Measurements from ENCODE around the gene HIP1R.

HIP1R gene

DNA sequence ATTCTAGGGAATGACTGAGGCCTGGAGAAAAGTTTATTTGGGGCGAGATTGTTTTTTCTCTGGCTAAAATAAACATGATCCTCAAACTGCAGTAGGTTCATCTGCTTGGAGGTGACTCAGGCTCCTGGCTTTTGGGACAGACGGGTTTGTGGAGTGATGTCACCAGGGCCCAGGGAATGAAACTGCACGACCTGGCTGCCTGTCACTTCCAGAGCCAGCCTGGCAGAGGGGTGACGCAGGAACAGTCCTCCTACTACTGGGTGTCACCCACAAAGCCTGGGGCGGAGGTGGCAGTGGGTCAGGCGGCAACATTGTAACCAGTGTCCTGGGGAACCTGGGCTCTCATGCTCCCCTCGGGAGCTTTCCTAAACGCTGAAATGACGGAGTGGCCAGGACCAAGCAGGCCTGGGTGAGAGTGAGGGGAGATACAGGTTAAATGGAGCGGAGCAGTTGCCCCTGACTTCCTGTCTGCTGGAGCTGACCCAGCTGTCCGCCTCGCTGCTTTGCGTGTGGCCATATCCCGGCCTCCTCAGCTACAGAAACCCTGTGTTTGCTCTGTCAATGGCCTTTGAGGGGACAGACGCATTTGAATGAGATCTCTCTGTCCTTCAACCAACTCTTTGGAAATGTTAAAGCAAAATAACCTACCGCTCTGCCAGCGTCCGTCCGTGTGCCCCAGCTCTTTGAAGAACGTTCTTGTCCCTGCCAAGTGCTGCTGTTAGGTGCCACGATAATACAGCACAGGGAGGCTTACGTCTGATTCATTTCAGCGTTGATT is 6.5 kb downstream of the HIP1R start:
- DNase-seq (ENCODE audit: low spot score in 2 of 2) (no peak), ATAC-seq (peak; percentile 22)
- peak overlapping the region; percentile 64 for H3K27ac Mint-ChIP-seq
- H3K36me3 Mint-ChIP-seq, result no peaks in the 10 kb centered on the region
- H3K9me3 Mint-ChIP-seq, result no peaks in the 10 kb centered on the region
- H3K4me1 Mint-ChIP-seq, result peaks cover 52% of the 10 kb centered on the region
- no peak overlapping the region for H3K4me3 Mint-ChIP-seq

DNA sequence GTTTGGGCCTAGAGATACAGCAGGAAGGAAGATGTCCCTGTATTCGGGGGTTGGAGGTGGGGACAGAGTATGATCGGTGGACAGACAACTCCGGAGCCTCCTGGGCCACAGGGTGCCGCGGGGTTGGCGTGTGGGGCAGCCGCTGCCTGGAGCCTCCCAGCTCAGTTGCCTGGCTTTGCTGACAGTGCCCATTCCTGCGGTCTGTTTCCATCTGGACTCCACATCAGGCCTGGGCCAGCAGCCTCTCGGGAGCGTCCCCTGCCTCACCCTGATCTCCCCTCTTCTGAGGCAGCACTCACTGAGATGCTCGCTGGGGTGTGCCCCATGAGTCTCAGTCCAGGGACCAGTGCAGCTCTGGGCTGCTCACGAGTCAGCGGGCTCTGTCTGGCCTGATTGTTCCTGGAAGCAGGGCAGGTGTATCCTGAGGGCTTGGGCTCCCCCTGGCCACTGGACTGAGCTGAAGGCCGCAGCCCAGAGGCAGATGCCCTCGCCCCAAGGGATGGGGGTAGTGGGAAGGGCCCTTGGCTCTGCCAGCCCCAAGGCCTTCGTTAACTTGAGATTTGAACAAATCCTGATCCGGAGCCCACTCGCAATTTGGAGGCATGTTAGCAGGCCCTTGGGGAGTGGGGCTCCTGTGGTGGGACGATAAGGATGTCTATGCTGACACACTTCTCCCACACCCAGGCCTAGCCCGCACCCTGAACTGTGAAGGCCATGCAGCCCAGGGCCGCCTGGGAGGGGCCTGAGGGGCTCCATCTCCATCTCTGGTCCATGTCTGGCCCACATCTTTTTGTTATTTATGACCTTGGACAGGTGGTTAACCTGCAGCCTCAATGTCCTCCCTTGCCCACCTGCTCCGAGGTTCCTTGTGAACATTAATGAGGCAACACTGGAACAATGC is 7.5 kb downstream of the HIP1R start:
- DNase-seq (ENCODE audit: low spot score in 2 of 2) (no peak), ATAC-seq (no peak)
- peak overlapping the region; percentile 64 for H3K27ac Mint-ChIP-seq
- H3K36me3 Mint-ChIP-seq, result no peaks in the 10 kb centered on the region
- H3K4me1 Mint-ChIP-seq, result peaks cover 42% of the 10 kb centered on the region
- no peaks in the 10 kb centered on the region for H3K9me3 Mint-ChIP-seq
- no peak overlapping the region for H3K4me3 Mint-ChIP-seq

DNA sequence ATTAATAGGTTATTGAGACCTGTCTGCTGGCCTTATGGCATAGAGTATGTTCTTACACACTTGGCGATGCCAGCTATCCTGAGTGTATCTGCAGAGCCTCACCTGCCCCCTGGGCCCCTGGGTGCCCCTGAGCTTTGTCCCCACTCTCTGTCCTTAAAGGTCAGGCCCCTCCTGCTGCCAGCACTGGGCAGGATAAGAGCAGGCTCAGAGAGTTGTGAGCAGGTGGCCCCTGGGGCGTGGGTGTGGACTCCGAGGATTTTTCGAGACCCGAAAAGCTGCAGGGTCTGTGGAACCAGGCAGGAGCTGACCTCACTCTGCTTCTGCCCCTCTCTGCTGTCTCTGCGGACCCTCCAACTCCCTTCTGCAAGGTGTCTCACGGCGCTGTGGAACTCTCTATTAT is 8.2 kb downstream of the HIP1R start:
- no peak for ATAC-seq
- no peak overlapping the region for H3K27ac Mint-ChIP-seq
- peaks cover 35% of the 10 kb centered on the region for H3K4me1 Mint-ChIP-seq

DNA sequence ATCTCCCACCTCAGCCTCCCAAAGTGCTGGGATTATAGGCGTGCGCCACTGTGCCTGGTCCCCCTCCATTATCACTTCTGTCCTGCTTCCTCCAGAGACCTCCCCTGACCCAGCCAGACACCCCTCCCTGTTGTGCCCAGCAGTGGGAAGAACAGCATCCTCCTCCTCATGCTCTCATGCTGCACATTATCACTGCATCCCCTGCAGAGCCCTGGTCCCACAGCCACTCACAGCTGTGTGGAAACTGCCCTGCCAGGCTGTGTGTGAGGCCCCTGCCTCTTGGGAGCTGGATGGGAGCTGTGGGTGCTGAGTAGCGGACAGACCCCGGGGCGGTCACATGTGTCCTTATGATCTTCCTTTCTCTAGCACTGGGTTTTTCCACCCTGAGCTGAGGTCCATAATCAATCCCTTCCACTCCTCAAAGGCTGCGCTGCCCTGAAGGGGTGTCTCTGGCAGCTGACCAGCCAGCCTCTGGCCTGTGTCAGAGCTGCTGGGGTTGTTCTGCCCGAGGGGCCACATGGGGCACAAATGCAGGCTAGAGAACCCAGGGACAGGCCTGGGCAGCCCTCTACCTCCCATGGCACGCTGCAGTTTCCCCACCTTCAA is 9.2 kb downstream of the HIP1R start:
- Mint-ChIP-seq H3K27ac (peak overlapping the region; percentile 70), H3K4me3 (no peak overlapping the region), H3K9me3 (no peaks in the 10 kb centered on the region), H3K4me1 (peaks cover 28% of the 10 kb centered on the region), H3K36me3 (no peaks in the 10 kb centered on the region)
- no peak for ATAC-seq
- no peak for DNase-seq (ENCODE audit: low spot score in 2 of 2)

More for the DNA sequence above, 8.2 kb downstream of the HIP1R start:
- Mint-ChIP-seq H3K36me3 (no peaks in the 10 kb centered on the region), H3K4me3 (no peak overlapping the region), H3K9me3 (no peaks in the 10 kb centered on the region)
- DNase-seq (ENCODE audit: low spot score in 2 of 2), result no peak

DNA sequence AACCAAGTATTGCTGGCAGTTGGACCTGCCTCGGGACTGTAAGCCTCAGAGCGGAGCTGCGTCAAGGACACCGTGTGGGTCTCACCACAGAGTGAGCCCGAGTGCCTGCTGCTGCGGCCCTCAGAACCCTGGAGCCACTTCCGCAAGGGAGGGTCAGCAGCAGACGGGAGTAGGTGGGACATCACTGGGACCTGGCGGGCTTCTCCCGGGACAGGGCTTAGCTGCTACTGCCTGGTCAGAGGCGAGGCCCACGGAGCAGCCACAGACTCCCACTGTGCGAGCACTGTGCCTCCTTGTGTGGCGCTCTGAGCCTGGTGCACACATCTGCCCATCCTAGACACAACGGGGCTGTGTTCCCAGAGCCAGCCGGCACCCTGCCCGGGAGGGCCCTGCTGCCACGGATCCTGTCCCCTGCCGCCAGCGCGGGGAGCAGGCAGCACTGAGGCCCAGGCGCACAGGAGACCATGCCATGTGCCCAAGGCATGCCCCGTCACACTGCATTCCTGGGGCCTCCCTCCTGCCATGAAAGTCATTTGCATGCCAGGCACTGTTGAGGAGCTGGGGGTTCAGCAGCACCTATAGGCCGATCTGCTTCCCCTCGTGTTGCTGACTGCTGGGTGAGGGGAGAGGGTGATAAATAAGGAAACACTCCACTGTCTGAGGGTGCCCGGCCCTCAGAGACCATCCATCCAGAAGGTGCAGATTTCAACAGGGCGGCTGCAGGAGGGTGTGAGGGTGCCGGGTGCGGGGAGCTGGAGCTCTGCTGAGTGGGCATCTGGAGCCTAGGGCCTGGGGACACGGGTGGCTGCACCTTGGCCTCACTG is 10.0 kb downstream of the HIP1R start:
- Mint-ChIP-seq H3K4me1 (peaks cover 26% of the 10 kb centered on the region), H3K4me3 (no peak overlapping the region), H3K36me3 (no peaks in the 10 kb centered on the region), H3K27ac (peak overlapping the region; percentile 70), H3K9me3 (no peaks in the 10 kb centered on the region)
- DNase-seq (ENCODE audit: low spot score in 2 of 2) (no peak), ATAC-seq (no peak)

DNA sequence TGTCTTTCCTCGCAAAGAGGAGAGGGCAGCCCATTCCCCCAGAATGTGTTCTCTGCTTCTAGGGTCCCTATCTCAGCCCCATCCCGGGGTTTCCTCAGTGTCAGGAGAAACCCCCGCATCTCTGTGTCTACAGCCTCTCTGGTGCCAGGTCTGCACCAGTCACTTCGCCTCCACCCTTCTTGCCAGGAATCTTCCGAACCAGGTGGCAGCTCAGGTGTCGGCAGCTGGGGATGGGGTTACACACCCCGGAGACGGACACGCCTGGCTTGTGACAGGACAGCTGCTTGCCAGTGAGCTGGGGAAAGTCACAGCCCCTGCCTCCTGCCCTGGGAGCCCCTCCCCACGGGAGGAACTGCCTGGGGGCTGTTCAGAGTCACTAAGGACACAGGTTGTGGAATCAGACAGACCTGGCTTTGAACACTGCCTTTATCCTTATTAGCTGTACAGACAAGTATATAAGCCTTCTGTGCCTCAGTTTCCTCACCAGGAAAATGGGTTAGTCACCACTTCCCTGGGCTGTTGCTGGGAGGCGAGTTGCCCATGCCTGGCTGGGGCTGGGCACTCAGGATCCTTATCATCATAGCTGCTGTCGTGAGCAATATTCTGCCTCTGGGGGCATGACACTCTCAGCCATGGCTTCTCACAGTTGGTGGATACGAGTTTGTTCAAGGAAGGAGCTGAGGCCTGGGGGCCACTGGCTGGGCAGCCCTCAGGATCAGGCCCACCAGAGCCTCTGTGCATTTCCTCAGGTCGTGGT is 10.8 kb downstream of the HIP1R start:
- Mint-ChIP-seq H3K36me3 (no peaks in the 10 kb centered on the region), H3K27ac (no peak overlapping the region), H3K4me3 (no peak overlapping the region), H3K9me3 (no peaks in the 10 kb centered on the region), H3K4me1 (peaks cover 19% of the 10 kb centered on the region)
- ATAC-seq (no peak), DNase-seq (ENCODE audit: low spot score in 2 of 2) (no peak)

DNA sequence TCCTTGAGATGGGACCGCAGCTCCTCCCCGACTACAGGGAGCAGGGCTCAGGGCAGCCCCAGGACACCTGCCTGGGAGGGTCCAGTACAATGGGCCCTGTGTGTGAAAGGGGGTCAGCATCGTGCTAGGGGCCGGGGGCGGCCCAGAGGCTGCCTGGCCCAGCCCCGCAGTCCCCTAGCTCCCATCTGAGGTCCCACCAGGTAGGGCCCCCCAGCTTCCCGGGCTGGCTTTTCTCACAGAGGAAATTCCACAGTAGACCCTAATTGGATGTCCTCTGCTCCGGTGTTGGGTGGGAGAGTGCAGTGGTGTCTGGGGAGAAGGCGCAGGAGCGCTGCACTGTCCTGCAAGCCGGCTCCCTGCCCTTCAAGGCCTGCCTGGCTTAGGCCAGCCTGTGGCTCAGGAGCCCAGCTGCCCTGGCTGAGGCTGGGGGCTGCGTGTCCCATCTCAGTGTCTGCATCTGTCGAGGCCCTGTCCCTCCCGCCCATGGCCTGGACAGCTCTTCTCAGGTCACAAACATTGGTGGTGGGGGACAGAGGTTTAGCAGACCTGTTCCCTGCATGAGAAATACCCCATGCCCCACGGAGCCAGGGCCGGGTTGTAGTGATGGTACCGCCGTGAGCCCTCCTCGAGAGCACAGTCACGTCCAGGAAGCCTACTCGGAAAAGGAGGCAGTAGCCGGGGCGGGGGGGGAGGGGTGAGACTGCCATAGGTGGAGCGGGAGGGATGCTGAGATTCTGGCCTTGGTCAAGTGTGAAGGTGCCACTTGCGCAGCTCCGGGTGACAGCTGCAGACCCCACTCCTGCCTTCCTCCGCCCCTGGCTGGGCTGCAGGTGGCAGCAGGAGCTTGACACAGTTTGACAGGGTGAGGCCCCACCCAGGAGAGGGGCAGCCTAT is 11.6 kb downstream of the HIP1R start:
- H3K27ac Mint-ChIP-seq, result no peak overlapping the region

DNA sequence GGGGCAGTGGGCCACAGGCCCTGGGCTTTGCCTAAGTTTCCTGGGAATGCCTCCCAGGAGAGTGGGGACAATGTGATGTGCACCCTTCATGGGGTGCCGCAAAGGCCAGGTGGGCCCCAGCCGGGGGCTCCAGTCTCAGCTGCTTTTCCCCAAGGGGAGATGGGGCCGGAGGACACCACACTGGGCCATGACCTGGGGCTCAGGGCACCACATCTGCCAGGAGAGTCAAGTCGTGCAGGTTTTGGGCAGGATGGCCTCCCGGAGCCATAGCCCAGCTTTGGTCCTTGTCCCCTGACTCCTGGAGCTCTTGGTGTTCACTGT is 12.2 kb downstream of the HIP1R start:
- ATAC-seq (no peak), DNase-seq (ENCODE audit: low spot score in 2 of 2) (no peak)
- no peaks in the 10 kb centered on the region for H3K36me3 Mint-ChIP-seq
- peaks cover 5% of the 10 kb centered on the region for H3K4me1 Mint-ChIP-seq
- no peaks in the 10 kb centered on the region for H3K9me3 Mint-ChIP-seq
- peak overlapping the region; percentile 78 for H3K27ac Mint-ChIP-seq
- H3K4me3 Mint-ChIP-seq, result no peak overlapping the region

More for the DNA sequence above, 11.6 kb downstream of the HIP1R start:
- Mint-ChIP-seq H3K4me1 (peaks cover 10% of the 10 kb centered on the region), H3K36me3 (no peaks in the 10 kb centered on the region), H3K9me3 (no peaks in the 10 kb centered on the region), H3K4me3 (no peak overlapping the region)
- DNase-seq (ENCODE audit: low spot score in 2 of 2) (no peak), ATAC-seq (no peak)

DNA sequence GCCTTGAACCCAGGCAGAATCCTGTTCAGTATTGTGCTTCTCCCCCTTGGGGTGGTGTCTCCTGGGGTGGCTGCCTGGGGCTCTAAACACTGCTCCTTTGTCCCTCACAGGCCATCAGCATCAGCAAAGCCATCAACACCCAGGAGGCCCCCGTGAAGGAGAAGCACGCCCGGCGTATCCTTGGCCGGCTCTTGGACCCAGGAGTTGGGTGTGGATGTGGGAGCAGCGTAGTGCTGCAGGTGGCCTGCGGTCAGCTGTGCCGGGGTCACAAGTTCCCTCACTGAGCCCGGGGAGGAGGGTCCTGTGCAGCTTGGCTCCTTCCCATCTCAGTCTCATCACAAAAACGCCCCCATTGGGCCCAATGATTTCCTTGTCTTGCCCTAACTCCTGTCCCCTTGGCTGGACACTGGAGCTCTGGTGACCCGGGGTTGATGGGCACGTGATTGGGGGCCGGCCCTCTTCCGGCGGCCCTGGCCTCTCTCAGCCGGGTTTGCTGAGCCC is 12.7 kb downstream of the HIP1R start:
- no peak overlapping the region for H3K4me3 Mint-ChIP-seq
- peak overlapping the region; percentile 78 for H3K27ac Mint-ChIP-seq
- H3K4me1 Mint-ChIP-seq, result peaks cover 5% of the 10 kb centered on the region
- ATAC-seq (no peak), DNase-seq (ENCODE audit: low spot score in 2 of 2) (no peak)
- no peaks in the 10 kb centered on the region for H3K9me3 Mint-ChIP-seq
- H3K36me3 Mint-ChIP-seq, result no peaks in the 10 kb centered on the region

DNA sequence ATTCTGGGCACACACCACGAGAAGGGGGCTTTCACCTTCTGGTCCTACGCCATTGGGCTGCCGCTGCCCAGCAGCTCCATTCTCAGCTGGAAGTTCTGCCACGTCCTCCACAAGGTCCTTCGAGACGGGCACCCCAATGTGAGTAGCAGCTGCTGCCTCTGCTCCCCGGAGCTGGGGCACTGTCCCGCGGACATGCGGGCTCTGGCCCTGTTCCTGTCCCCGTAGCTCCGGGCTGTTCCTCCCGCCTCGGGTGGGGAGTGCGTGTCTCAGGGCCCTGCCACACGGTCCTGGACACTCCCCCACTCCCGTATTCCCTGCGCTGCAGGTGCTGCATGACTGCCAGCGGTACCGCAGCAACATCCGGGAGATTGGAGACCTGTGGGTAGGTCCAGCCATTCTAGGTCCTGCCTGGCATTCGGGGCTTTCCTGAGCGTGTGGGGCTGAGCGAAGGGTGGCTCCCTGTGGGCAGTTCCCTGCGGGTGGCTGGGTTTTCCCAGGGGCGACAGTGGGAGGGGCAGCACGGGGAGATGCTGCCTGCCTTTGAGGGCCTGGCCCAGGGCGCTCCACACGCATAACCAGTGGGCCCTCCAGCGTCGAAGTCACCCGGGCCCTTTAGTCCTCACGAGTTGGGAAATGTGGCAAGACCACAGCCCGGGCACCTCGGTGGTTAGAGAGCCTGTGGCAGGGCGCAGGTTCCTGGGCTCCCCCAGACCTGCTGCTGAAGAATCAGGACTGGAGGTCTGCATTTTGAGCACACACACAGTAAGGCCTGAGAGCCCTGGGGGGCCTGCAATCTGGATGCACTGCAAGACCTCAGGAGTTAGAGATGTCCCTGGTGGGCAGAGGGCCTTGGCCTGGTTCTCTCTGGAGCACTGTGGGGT is 13.5 kb downstream of the HIP1R start:
- H3K9me3 Mint-ChIP-seq, result no peaks in the 10 kb centered on the region
- H3K4me1 Mint-ChIP-seq, result peaks cover 5% of the 10 kb centered on the region
- ATAC-seq (no peak), DNase-seq (ENCODE audit: low spot score in 2 of 2) (no peak)
- H3K27ac Mint-ChIP-seq, result peak overlapping the region; percentile 78
- H3K36me3 Mint-ChIP-seq, result peaks cover under 1% of the 10 kb centered on the region
- H3K4me3 Mint-ChIP-seq, result no peak overlapping the region

DNA sequence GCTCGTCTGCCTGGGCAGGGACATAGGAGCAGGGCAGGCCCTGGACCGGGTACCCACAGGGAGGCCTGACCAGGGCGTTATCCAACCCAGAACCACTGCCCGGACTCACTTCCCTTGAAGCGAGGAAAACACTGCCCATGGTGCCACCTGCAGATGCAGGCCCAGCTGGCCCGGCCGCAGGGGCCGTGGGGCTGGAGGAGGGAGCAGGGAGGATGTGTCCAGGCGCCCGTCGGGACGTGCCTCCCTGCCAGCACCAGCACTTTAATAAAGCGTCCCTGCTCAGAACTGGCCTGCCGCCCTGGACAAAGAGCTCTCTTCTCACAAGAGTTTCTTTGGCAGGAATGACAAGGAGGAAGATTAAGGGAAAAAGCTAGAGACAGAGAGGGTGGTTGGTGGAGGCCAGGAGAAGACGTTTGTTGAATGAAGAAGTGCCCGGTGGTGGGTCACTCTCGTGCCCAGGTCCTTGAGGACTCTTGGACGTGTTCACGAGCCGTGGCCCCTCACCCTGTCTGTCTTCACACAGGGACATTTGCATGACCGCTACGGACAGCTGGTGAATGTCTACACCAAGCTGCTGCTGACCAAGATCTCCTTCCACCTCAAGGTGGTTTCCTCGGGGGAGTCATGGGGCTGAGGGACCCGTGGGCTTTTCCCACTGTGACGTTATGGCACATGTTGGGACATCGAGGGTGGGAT is 14.2 kb downstream of the HIP1R start:
- peaks cover 2% of the 10 kb centered on the region for H3K4me1 Mint-ChIP-seq
- DNase-seq (ENCODE audit: low spot score in 2 of 2), result no peak
- no peak overlapping the region for H3K4me3 Mint-ChIP-seq
- ATAC-seq, result no peak
- H3K27ac Mint-ChIP-seq, result peak overlapping the region; percentile 69
- no peaks in the 10 kb centered on the region for H3K9me3 Mint-ChIP-seq
- H3K36me3 Mint-ChIP-seq, result peaks cover 7% of the 10 kb centered on the region

DNA sequence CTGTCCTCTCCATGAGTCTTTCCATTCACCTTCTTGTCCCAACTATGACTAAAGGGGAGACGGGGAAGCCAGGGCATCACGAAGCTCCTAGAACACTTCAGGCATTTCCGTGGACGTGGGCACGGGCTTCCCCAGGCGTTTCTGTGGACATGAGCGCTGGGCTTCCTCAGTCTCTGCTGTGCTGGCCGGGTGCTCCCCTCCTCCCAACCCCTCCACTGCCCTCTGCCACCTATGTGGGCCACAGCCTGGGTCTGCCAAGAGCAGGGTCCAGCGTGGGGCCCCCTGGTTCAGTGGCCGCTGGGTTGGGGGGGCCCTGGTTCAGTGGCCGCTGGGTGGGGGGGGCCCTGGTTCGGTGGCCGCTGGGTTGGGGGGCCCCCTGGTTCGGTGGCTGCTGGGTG is 14.8 kb downstream of the HIP1R start:
- Mint-ChIP-seq H3K4me1 (no peaks in the 10 kb centered on the region), H3K9me3 (no peaks in the 10 kb centered on the region), H3K4me3 (no peak overlapping the region), H3K36me3 (peaks cover 7% of the 10 kb centered on the region), H3K27ac (peak overlapping the region; percentile 69)
- ATAC-seq (no peak), DNase-seq (ENCODE audit: low spot score in 2 of 2) (no peak)

Data from stimulated activated effector memory CD8-positive, alpha-beta T cell treated with anti-CD3 and anti-CD28 coated beads, Interleukin-12 subunit alpha, Interleukin-12 subunit beta, amount 100 ng/mL, for 72 hours (primary cell).